Endodermal cell (in vitro differentiated cells): ENCODE data around the gene UQCR11. TPM values are rescaled to one million over a fixed set of nuclear protein-coding genes. Genes with fewer than 3 reads are reported as not detected.

Source experiments
- DNase-seq: peaks from one replicate; pipeline ENCODE4 v3.0.0-alpha.2; 2017
- H3K27ac ChIP-seq: 2 replicates; pipeline ENCODE4 v1.5.1; 2013; ENCODE audit warnings: mild to moderate bottlenecking, low read depth, low read length, moderate library complexity
- H3K27me3 ChIP-seq: 2 replicates; pipeline ENCODE4 v1.6.1; 2013; ENCODE audit warnings: mild to moderate bottlenecking, low read length, moderate library complexity; ENCODE audit not compliant: insufficient read depth, control insufficient read depth, poor library complexity, severe bottlenecking
- H3K36me3 ChIP-seq: 2 replicates; pipeline ENCODE4 v1.7.0; 2013; ENCODE audit warnings: mild to moderate bottlenecking, low read length, moderate library complexity; ENCODE audit not compliant: control insufficient read depth, insufficient read depth
- H3K4me1 ChIP-seq: one replicate; pipeline ENCODE4 v1.7.0; 2013; ENCODE audit warnings: low read length; ENCODE audit not compliant: control insufficient read depth, insufficient read depth
- H3K4me3 ChIP-seq: 2 replicates; pipeline ENCODE4 v1.5.1; 2013; ENCODE audit warnings: mild to moderate bottlenecking, low read length, moderate library complexity
- H3K9ac ChIP-seq: 2 replicates; pipeline ENCODE4 v1.6.1; 2013; ENCODE audit warnings: mild to moderate bottlenecking, low read length, moderate library complexity; ENCODE audit not compliant: poor library complexity, severe bottlenecking; ENCODE audit errors: extremely low read depth
- H3K9me3 ChIP-seq: 2 replicates; pipeline ENCODE4 v1.6.1; 2013; ENCODE audit warnings: mild to moderate bottlenecking, low read length, moderate library complexity; ENCODE audit not compliant: control insufficient read depth
- H3K27ac Mint-ChIP-seq: 2 replicates; pipeline ENCODE4 v1.8.0; 2020; ENCODE audit warnings: mixed read lengths
- H3K27me3 Mint-ChIP-seq: 2 replicates; pipeline ENCODE4 v1.8.0; 2021; ENCODE audit warnings: mild to moderate bottlenecking, mixed read lengths; ENCODE audit not compliant: insufficient read depth
- H3K36me3 Mint-ChIP-seq: 2 replicates; pipeline ENCODE4 v1.8.0; 2020; ENCODE audit warnings: low read depth, mixed read lengths
- H3K4me1 Mint-ChIP-seq: 2 replicates; pipeline ENCODE4 v1.8.0; 2020; ENCODE audit warnings: mixed read lengths
- H3K4me3 Mint-ChIP-seq: 2 replicates; pipeline ENCODE4 v1.8.0; 2020; ENCODE audit warnings: mild to moderate bottlenecking, moderate library complexity, mixed read lengths
- H3K9me3 Mint-ChIP-seq: 2 replicates; pipeline ENCODE4 v1.8.0; 2020; ENCODE audit warnings: mild to moderate bottlenecking, mixed read lengths
- CTCF ChIP-seq: fragments of 200-600 bp; sonication (generic); conservative IDR thresholded peaks from 2 replicates; pipeline ENCODE4 v1.5.0; 2021; ENCODE audit warnings: antibody characterized with exemption, mild to moderate bottlenecking
- WGBS, 2 experiments: methylation state at CpG; one replicate each; pipeline versions ENCODE4 v1.1.5 to v1.1.7; 2013; ENCODE audit warnings: missing lambda C conversion rate in 2 of 2, mixed read lengths in 1 of 2; ENCODE audit not compliant: insufficient coverage in 1 of 2, insufficient read length in 1 of 2; 5-methylcytosine and 5-hydroxymethylcytosine counted together
- total RNA-seq, 2 donors: library from RNA; stranded (reverse); fragmentation: NEBNext Ultra II Directional in 1 of 2; extraction: Animal tissue kit (Norgen Biotek cat#: 25700) in 1 of 2; gene quantifications; 2 replicates in 1 of 2; 3 replicates in 1 of 2; pipeline ENCODE4 v1.2.1, GENCODE V29; 2021

UQCR11 gene
- total RNA-seq, 2 donors from 2014 or later = 171 to 195 TPM

GRCh38 chr19:1553415-1553814 lies 51.8 kb downstream of the UQCR11 start:
- peaks cover 18% of the 10 kb centered on the region for H3K36me3 Mint-ChIP-seq
- H3K9me3 ChIP-seq = no peaks in the 10 kb centered on the region
- H3K27ac Mint-ChIP-seq = no peak overlapping the region
- no peak overlapping the region for H3K4me3 Mint-ChIP-seq
- TF ChIP-seq CTCF = no peak
- H3K27ac ChIP-seq = no peak overlapping the region
- H3K9ac ChIP-seq = no peak overlapping the region
- H3K36me3 ChIP-seq = peaks cover 19% of the 10 kb centered on the region
- no peaks in the 10 kb centered on the region for H3K9me3 Mint-ChIP-seq
- no peak for DNase-seq
- no peaks in the 10 kb centered on the region for H3K4me1 Mint-ChIP-seq
- no peaks in the 10 kb centered on the region for H3K27me3 ChIP-seq
- WGBS, 2 experiments = 90 to 93% methylated on average over 7 to 10 of the region's 10 CpGs
- H3K27me3 Mint-ChIP-seq = no peaks in the 10 kb centered on the region
- no peak overlapping the region for H3K4me3 ChIP-seq
- H3K4me1 ChIP-seq = no peaks in the 10 kb centered on the region

GRCh38 chr19:1551068-1552040 lies 53.9 kb downstream of the UQCR11 start:
- H3K27ac Mint-ChIP-seq = no peak overlapping the region
- no peak overlapping the region for H3K9ac ChIP-seq

GRCh38 chr19:1549332-1549945 lies 55.8 kb downstream of the UQCR11 start:
- Histone ChIP-seq H3K27me3 (no peaks in the 10 kb centered on the region), H3K4me1 (no peaks in the 10 kb centered on the region), H3K36me3 (peaks cover 5% of the 10 kb centered on the region), H3K4me3 (no peak overlapping the region), H3K9ac (no peak overlapping the region), H3K27ac (no peak overlapping the region), H3K9me3 (no peaks in the 10 kb centered on the region)
- Mint-ChIP-seq H3K27ac (no peak overlapping the region), H3K4me1 (no peaks in the 10 kb centered on the region), H3K27me3 (peaks cover 14% of the 10 kb centered on the region), H3K9me3 (no peaks in the 10 kb centered on the region), H3K4me3 (no peak overlapping the region), H3K36me3 (peaks cover 3% of the 10 kb centered on the region)
- TF ChIP-seq CTCF = no peak
- no peak for DNase-seq
- WGBS, 2 experiments = 85 to 100% methylated on average over 3 to 4 of the region's 4 CpGs

More at GRCh38 chr19:1551068-1552040, 53.9 kb downstream of the UQCR11 start:
- no peaks in the 10 kb centered on the region for H3K4me1 ChIP-seq
- Mint-ChIP-seq H3K9me3 (no peaks in the 10 kb centered on the region), H3K27me3 (no peaks in the 10 kb centered on the region), H3K4me3 (no peak overlapping the region), H3K36me3 (peaks cover 7% of the 10 kb centered on the region), H3K4me1 (no peaks in the 10 kb centered on the region)
- H3K4me3 ChIP-seq = no peak overlapping the region
- no peaks in the 10 kb centered on the region for H3K9me3 ChIP-seq
- H3K36me3 ChIP-seq = peaks cover 9% of the 10 kb centered on the region
- no peak overlapping the region for H3K27ac ChIP-seq
- H3K27me3 ChIP-seq = no peaks in the 10 kb centered on the region
- WGBS, 2 experiments = 88 to 92% methylated on average over 9 to 14 of the region's 17 CpGs
- TF ChIP-seq CTCF = no peak
- no peak for DNase-seq

Other genes with a start within 250 kb of the UQCR11 start
- gene NDUFS7, start 221.6 kb downstream of the UQCR11 start, total RNA-seq = 10 to 100 TPM; 57.0 to 62.5 TPM
- 10 to 100 TPM; 38.4 to 49.6 TPM for gene GAMT, start 203.9 kb downstream of the UQCR11 start, total RNA-seq
- 100 to 1,000 TPM; 154 to 179 TPM for gene DAZAP1, start 197.9 kb downstream of the UQCR11 start, total RNA-seq
- gene RPS15, start 167.1 kb downstream of the UQCR11 start, total RNA-seq = 1,000 to 10,000 TPM; 1,298 to 1,321 TPM
- under 1 TPM; 0.38 to 0.57 TPM for gene APC2, start 155.3 kb downstream of the UQCR11 start, total RNA-seq
- 10 to 100 TPM; 40.0 to 51.1 TPM for gene C19orf25, start 126.2 kb downstream of the UQCR11 start, total RNA-seq
- gene PCSK4, start 115.1 kb downstream of the UQCR11 start, total RNA-seq = 10 to 100 TPM; 25.2 to 31.6 TPM
- gene REEP6, start 114.3 kb downstream of the UQCR11 start, total RNA-seq = 10 to 100 TPM; 24.7 to 49.4 TPM
- 1 to 10 TPM; 4.1 to 4.8 TPM for gene ADAMTSL5, start 92.4 kb downstream of the UQCR11 start, total RNA-seq
- under 1 TPM in 1 of 2 donors, not detected in 1; 0.48 TPM for gene PLK5, start 81.4 kb downstream of the UQCR11 start, total RNA-seq
- 100 to 1,000 TPM in 1 of 2 donors, 10 to 100 TPM in 1; 94.1 to 103 TPM for gene MEX3D, start 37.1 kb downstream of the UQCR11 start, total RNA-seq
- gene MBD3, start 12.6 kb downstream of the UQCR11 start, total RNA-seq = 100 to 1,000 TPM; 108 TPM
- 100 to 1,000 TPM; 233 to 268 TPM for gene TCF3, start 47.2 kb upstream of the UQCR11 start, total RNA-seq
- gene ONECUT3, start 148.0 kb upstream of the UQCR11 start, total RNA-seq = under 1 TPM in 1 of 2 donors, not detected in 1; 0.04 TPM
- 1 to 10 TPM; 2.3 to 3.4 TPM for gene ATP8B3, start 206.8 kb upstream of the UQCR11 start, total RNA-seq
- gene REXO1, start 243.0 kb upstream of the UQCR11 start, total RNA-seq = 10 to 100 TPM; 51.6 to 56.4 TPM